Brain microvascular endothelial cell (primary cell): ENCODE data around the gene AGBL1.
"Not testable (repeated sequence)": the region's sequence is repeated elsewhere in the genome, so short reads cannot be mapped to it uniquely, and the experiment has no call there.

Experiments
- DNase-seq: peaks from one replicate; pipeline ENCODE4 v3.0.0-alpha.2; 2020
- H3K27ac ChIP-seq: fragments of 250-450 bp; sonication (Bioruptor Pico); 2 replicates; pipeline ENCODE4 v1.5.1; 2020; ENCODE audit warnings: mild to moderate bottlenecking, moderate library complexity
- H3K27me3 ChIP-seq: fragments of 250-450 bp; sonication (Bioruptor Pico); replicated peaks from 2 replicates; pipeline ENCODE4 v1.5.1; 2020; ENCODE audit warnings: mild to moderate bottlenecking
- H3K36me3 ChIP-seq: fragments of 250-450 bp; sonication (Bioruptor Pico); replicated peaks from 2 replicates; pipeline ENCODE4 v1.5.1; 2020; ENCODE audit warnings: mild to moderate bottlenecking
- H3K4me3 ChIP-seq: 2 replicates; pipeline ENCODE4 v1.5.1; 2011; ENCODE audit warnings: low read depth, mild to moderate bottlenecking, control low read depth, low read length, moderate library complexity
- in situ Hi-C: cut with HindIII; loops from 2 replicates; pipeline ENCODE4 v1.10.0; 2017; ENCODE audit warnings: low sequenced_read_pairs, low pct_ligation_motif_present
- TF ChIP-seq, protein P1 (sequence below): IDR thresholded peaks from 2 replicates; pipeline ENCODE4 v1.5.1; 2011; ENCODE audit warnings: low read depth, mild to moderate bottlenecking, moderate library complexity, low read length, control low read depth, inconsistent platforms; ENCODE audit errors: missing control alignments

The AGBL1 gene

GRCh38 chr15:87032295-87032694 is 952.6 kb downstream of the AGBL1 start:
- H3K36me3 ChIP-seq: no peaks in the 10 kb centered on the region
- H3K27ac ChIP-seq: no peak overlapping the region
- no peaks in the 10 kb centered on the region for H3K27me3 ChIP-seq
- TF ChIP-seq, protein P1, sequence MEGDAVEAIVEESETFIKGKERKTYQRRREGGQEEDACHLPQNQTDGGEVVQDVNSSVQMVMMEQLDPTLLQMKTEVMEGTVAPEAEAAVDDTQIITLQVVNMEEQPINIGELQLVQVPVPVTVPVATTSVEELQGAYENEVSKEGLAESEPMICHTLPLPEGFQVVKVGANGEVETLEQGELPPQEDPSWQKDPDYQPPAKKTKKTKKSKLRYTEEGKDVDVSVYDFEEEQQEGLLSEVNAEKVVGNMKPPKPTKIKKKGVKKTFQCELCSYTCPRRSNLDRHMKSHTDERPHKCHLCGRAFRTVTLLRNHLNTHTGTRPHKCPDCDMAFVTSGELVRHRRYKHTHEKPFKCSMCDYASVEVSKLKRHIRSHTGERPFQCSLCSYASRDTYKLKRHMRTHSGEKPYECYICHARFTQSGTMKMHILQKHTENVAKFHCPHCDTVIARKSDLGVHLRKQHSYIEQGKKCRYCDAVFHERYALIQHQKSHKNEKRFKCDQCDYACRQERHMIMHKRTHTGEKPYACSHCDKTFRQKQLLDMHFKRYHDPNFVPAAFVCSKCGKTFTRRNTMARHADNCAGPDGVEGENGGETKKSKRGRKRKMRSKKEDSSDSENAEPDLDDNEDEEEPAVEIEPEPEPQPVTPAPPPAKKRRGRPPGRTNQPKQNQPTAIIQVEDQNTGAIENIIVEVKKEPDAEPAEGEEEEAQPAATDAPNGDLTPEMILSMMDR: no peak
- no peak overlapping the region for H3K4me3 ChIP-seq
- in situ Hi-C loops: no loop called here
- DNase-seq: no peak

GRCh38 chr15:87033056-87033455 is 953.4 kb downstream of the AGBL1 start:
- peak; percentile 1 for DNase-seq
- Histone ChIP-seq H3K4me3 (no peak overlapping the region), H3K27ac (no peak overlapping the region), H3K36me3 (no peaks in the 10 kb centered on the region), H3K27me3 (no peaks in the 10 kb centered on the region)
- in situ Hi-C loops: no loop called here
- TF ChIP-seq, protein P1: peak; percentile 14

GRCh38 chr15:87034886-87035285 is 955.2 kb downstream of the AGBL1 start:
- no peak for DNase-seq
- H3K27ac ChIP-seq: no peak overlapping the region
- H3K27me3 ChIP-seq: no peaks in the 10 kb centered on the region
- TF ChIP-seq, protein P1: no peak
- no peaks in the 10 kb centered on the region for H3K36me3 ChIP-seq
- H3K4me3 ChIP-seq: no peak overlapping the region
- in situ Hi-C loops: no loop called here

DNA sequence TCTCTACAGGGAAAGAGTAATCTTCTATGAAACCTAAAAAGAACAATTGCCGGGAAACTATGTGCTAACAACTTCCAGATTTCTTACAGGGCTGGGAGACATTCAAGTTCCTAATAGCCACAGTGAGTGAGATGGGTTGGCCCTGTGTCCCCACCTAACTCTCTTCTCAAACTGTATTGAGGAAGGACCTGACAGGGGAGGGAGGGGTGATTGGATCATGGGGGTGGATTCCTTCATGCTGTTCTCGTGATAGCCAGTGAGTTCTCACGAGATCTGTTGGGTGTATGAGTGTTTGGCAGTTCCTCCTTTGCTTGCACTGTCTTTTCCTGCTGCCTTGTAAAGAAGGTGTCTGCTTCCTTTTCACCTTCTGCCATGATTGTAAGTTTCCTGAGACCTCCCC is 958.7 kb downstream of the AGBL1 start:
- Histone ChIP-seq H3K4me3 (no peak overlapping the region), H3K27ac (no peak overlapping the region), H3K36me3 (no peaks in the 10 kb centered on the region), H3K27me3 (no peaks in the 10 kb centered on the region)
- TF ChIP-seq, protein P1: no peak
- DNase-seq: no peak
- in situ Hi-C loops: no loop called here

DNA sequence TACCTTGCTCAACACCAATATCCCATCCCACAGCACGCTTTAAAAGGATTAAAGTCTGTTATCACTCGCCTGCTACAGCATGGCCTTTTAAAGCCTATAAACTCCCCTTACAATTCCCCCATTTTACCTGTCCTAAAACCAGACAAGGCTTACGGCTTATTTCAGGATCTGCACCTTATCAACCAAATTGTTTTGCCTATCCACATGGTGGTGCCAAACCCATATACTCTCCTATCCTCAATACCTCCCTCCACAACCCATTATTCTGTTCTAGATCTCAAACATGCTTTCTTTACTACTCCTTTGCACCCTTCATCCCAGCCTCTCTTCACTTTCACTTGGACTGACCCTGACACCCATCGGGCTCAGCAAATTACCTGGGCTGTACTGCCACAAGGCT is 962.9 kb downstream of the AGBL1 start:
- H3K4me3 ChIP-seq, H3K27me3 ChIP-seq, H3K36me3 ChIP-seq, H3K27ac ChIP-seq, DNase-seq, in situ Hi-C loops: not testable (repeated sequence)

DNA sequence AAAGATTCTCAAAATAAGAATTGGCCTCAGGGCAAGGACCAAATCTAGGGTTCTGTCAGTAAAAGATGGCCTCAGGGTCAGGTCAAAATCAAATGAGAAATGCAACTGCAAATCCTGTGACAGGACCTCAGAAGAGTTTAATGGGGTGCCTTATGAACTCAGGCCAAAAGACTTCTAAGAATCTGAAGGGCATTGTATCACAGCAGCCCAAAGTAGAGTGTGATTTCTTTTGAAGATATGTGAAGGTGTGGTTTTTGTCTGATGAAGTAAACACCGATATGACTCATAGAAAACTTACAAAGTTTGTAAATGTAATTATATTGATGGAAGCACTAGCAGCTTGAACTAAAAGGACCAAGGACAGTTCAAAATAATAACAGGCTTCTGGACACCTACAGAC is 966.1 kb downstream of the AGBL1 start:
- Histone ChIP-seq H3K4me3 (no peak overlapping the region), H3K36me3 (no peaks in the 10 kb centered on the region), H3K27ac (no peak overlapping the region), H3K27me3 (no peaks in the 10 kb centered on the region)
- DNase-seq: no peak
- TF ChIP-seq, protein P1: no peak
- in situ Hi-C loops: no loop called here
